ENCODE measurements around the gene TMOD4. TPM values are rescaled to one million over a fixed set of nuclear protein-coding genes. Genes with fewer than 3 reads are reported as not detected.
A peak's percentile ranks its signal among the peaks of the same experiment; 100 is the strongest.
"Not testable (repeated sequence)": the region's sequence is repeated elsewhere in the genome, so short reads cannot be mapped to it uniquely, and the experiment has no call there.

The TMOD4 gene
- 1 to 10 TPM in 3 of 4 donors, under 1 TPM in 1; 0.75 to 1.5 (median 1.2) TPM for polyA plus RNA-seq (ENCODE audit: insufficient read length in 4 of 4)

- no peak for DNase-seq (ENCODE audit: low read depth in 4 of 4, low spot score in 2 of 4)
Measured at GRCh38 chr1:151175863-151176262, at the start of gene TMOD4. TMOD4 (minus strand) TSS chr1:151175981; CDS start chr1:151174875, 1,106 bp downstream.

- no peak for DNase-seq (ENCODE audit: low read depth in 4 of 4, low spot score in 2 of 4)
Measured at GRCh38 chr1:151222130-151222529, 46.3 kb upstream of the TMOD4 start.

DNA sequence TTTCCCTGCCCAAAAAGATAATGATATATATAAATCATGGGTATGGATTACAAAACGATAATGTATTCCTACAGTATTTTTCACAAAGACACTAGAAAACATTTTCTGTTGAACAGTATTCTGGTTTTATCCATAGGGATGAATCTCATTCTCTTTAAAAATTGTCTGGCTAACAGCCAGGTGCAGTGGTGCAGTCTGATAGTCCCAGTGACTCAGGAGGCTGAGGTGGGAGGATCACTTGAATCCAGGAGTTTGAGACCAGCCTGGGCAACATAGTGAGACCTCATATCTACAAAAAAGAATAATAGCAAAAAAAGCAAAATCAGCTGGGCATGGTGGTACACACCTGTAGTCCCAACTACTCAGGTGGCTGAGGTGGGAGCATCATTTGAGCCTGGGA lies 45.8 kb upstream of the TMOD4 start:
- DNase-seq (ENCODE audit: low read depth in 4 of 4, low spot score in 2 of 4): no peak

DNA sequence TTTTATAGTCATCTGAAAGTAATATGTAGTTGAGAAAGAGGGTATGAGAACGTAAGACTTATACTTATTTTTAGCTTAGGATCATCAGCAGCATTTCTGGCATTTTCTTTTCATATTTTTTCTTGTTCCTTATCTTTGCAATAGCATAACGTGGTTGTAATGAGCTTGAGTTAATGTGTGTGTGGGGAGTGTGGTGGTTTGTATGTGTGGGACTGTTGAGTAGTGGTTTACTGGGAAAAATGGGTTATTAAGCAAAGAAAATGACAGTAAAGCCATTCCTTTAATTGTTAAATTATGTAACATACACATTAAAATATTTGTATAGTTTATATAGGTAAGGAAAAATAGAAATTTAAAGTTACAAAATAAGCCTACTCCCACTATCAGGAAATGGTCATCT lies 37.8 kb upstream of the TMOD4 start:
- DNase-seq (ENCODE audit: low read depth in 4 of 4, low spot score in 2 of 4): no peak

DNA sequence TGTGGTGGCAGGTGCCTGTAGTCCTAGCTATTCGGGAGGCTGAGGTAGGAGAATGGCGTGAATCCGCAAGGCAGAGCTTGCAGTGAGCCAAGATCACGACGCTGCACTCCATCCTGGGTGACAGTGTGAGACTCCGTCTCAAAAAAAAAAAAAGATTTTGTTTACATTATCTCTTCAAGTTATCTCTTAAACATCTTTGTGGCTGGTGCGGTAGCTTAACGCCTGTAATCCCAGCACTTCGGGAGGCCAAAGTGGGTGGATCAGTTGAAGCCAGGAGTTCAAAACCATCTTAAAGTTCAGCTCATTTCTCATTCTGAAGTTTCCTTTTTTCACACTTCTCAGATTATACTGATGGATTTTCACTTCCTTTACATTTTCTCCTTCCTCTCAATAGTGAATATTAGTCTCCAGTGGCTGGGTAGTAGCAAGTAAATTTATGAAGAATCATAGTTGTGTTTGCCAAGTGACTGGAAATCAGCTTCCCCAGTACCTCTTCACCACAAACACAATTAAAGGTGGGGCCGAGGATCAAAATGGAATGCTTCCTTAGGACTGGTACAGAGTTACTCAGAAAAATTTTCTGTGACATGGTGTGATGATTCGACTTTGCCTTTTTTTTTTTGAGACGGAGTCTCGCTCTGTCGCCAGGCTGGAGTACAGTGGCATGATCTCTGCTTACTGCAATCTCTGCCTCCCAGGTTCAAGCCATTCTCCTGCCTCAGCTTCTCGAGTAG lies 36.4 kb upstream of the TMOD4 start:
- DNase-seq (ENCODE audit: low read depth in 4 of 4, low spot score in 2 of 4): no peak

- DNase-seq (ENCODE audit: low read depth in 4 of 4, low spot score in 2 of 4): no peak
Measured at GRCh38 chr1:151210830-151211229, 35.0 kb upstream of the TMOD4 start.

- not testable (repeated sequence) for DNase-seq (ENCODE audit: low read depth in 4 of 4, low spot score in 2 of 4)
Measured at GRCh38 chr1:151205381-151205965, 29.7 kb upstream of the TMOD4 start.

DNA sequence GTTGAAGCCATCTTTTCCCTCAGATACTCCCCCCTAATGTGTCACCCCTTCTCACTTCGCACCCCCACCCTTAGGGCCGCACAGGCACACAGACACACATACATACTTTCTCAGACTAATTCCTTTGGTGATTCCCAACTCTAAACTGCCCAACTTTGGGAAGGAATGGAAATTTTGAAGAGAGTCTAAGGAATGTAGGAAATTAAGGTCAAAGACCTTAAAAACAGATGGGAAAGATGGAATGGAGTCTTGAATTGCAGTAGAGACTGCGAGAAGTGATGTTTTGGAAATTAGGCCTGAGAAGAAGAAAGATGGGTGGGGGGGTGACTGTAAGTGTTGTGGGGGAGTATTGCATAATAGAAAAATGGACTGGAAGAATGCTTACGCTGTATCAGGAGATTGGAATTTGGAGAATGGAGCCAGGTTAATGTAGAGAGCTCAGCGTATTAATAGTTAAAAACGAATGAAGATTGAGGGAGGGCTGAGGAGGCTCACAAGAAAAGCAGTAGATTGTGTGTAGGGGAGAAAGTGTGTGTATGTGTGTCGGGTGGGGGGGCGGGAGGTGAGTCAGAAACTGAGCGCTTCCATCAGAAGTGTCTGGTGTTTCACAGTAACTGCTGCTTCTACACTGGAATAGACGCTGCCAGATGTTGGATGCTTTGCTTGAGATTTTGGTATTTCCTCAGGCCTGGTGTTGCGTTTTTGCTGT lies 24.2 kb upstream of the TMOD4 start:
- DNase-seq (ENCODE audit: low read depth in 4 of 4, low spot score in 2 of 4): peak in 1 of 4 donors; percentile 5

DNA sequence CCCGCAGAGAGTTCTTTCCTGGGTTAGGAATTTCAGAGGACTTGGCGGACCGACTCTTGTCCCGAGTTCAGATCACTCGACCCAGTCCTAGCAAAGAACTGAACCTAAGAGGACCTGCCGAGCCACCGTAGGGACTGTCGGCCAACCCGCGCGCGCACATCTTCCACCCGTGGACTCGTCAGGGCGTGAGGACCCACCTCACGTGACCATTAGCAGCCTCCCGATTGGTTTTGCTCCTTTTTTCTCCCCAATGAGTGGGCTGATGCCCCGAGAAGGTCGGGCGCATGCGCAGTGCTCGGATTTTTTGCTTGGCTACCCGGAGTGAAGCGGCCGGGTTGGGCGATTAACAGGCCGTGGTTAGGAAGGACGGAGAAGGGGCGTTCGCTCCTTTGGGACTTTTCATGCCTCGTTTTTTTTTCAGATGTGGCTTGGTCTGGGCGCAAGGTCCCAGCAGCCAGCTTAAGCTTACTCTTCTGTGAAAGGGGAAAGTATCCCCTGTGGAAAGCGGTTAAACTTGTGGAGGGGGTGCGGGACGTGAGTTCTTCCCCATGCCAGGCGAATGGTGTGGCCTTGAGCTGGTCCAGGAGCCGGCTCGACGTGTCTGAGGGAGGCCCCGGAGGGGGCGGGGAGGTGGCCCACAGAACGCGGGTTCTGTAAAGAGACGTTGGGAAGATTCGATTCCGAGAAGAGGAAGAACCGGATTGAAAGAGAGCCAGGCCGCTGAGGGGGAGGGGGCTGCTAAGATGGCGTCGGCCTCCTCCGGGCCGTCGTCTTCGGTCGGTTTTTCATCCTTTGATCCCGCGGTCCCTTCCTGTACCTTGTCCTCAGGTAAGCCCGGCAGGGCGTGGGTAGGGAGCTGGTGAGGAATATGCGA lies 22.7 kb upstream of the TMOD4 start, which contains the start of gene PIP5K1A:
PIP5K1A (plus strand) TSS at position 299 of the 874 bp plus-strand sequence; CDS start at position 744, 445 bp downstream.
- DNase-seq (ENCODE audit: low read depth in 4 of 4, low spot score in 2 of 4): peak; percentile 97 to 99 (median 98)

- no peak for DNase-seq (ENCODE audit: low read depth in 4 of 4, low spot score in 2 of 4)
Measured at GRCh38 chr1:151197863-151198253, 22.1 kb upstream of the TMOD4 start.

DNA sequence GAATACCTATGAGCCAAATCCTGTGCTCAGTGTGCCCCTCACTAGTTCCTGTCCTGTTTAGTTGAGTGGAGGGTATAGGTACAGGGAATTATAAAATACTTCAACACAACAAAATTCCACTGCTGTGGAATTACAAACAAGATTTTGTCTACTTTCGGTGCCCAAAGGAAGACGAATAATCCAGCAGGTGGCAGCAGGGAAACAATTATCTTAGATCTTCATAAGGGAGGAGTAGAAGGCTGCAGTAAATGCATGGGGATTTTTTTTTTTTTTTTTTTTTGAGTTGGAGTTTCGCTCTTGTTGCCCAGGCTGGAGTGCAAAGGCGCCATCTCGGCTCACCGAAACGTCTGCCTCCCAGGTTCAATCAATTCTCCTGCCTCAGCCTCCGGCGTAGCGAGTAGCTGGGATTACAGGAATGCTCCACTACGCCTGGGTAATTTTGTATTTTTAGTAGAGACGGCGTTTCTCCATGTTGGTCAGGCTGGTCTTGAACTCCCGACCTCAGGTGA lies 20.6 kb upstream of the TMOD4 start:
- peak in 3 of 4 donors; percentile 54 to 75 (median 65) for DNase-seq (ENCODE audit: low read depth in 4 of 4, low spot score in 2 of 4)

DNA sequence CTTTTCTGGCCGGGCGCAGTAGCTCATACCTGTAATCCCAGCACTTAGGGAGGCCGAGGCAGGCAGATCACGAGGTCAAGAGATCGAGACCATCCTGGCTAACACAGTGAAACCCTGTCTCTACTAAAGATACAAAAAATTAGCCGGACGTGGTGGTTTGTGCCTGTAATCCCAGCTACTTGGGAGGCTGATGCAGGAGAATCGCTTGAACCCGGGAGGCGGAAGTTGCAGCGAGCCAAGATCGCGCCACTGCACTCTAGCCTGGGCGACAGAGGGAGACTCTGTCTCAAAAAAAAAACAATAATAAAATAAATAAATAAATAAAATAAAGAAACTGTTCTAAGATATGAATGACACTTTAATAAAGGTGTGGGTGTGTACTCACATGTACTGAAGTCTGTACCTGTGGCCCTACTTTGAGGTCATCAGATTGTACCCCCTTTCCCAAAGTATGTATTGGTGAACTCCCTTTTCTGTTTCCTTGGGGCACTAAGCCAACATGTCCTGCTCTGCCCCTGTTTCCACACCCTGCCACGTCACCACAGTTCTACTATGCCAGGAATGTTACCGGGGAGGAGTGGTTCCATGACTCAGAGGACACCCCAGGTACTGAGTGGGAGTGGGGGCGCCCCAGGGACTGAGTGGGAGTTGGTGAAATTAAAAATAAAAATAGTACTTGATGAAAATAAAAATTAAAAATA lies 19.3 kb upstream of the TMOD4 start:
- not testable (repeated sequence) for DNase-seq (ENCODE audit: low read depth in 4 of 4, low spot score in 2 of 4)

- no peak for DNase-seq (ENCODE audit: low read depth in 4 of 4, low spot score in 2 of 4)
Measured at GRCh38 chr1:151193856-151194255, 18.1 kb upstream of the TMOD4 start.

- no peak for DNase-seq (ENCODE audit: low read depth in 4 of 4, low spot score in 2 of 4)
Measured at GRCh38 chr1:151193304-151193703, 17.5 kb upstream of the TMOD4 start.

GRCh38 chr1:151192047-151192446 lies 16.3 kb upstream of the TMOD4 start:
- DNase-seq (ENCODE audit: low read depth in 4 of 4, low spot score in 2 of 4): no peak

GRCh38 chr1:151189637-151190445 lies 14.1 kb upstream of the TMOD4 start, which contains the start of gene VPS72:
VPS72 (minus strand) TSS chr1:151190197; CDS start chr1:151190121, 76 bp downstream.
- peak; percentile 64 to 89 (median 75) for DNase-seq (ENCODE audit: low read depth in 4 of 4, low spot score in 2 of 4)

DNA sequence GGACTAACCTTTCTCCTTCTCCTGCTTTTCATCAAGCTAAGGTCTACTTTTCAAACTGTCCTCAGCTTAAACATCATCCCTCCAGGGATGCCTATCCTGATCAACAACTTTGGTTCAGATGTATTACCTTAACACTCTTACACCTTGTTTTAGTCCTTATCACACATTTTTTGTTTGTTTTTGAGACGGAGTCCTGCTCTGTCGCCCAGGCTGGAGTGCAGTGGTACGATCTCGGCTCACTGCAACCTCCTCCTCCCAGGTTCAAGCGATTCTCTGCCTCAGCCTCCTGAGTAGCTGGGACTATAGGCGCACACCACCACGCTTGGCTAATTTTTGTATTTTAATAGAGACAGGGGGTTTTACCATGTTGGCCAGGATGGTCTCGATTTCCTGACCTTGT lies 12.9 kb upstream of the TMOD4 start:
- DNase-seq (ENCODE audit: low read depth in 4 of 4, low spot score in 2 of 4): not testable (repeated sequence)

GRCh38 chr1:151187205-151187604 lies 11.4 kb upstream of the TMOD4 start:
- no peak for DNase-seq (ENCODE audit: low read depth in 4 of 4, low spot score in 2 of 4)

DNA sequence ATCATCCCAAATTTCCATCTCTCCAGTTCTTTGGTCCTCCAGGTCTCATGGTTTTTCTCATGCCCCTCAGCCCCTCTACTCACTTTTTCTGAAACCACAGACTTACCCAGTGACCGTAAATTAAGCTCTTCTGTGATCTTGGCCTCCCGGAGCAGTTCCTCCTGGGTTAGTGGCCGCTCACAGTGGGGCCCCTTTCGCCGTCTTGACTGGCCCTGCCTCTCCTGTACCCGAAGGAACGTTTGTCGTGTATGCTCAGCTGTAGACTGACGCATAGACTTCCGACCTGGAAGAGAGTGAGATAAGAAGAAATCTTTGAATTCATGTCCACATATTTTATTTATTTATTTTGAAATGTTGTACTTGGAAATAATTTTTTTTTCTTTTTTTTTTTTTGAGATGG lies 8.4 kb upstream of the TMOD4 start:
- no peak for DNase-seq (ENCODE audit: low read depth in 4 of 4, low spot score in 2 of 4)
